Naive B cell (primary cell): Measurements from ENCODE around the gene TERT. TPM values are rescaled to one million over a fixed set of nuclear protein-coding genes. Genes with fewer than 3 reads are reported as not detected.
A peak's percentile ranks its signal among the peaks of the same experiment; 100 is the strongest.

Experiments
- ATAC-seq, 2 donors: fragments of 150-1000 bp; cut with Tn5 transposase; 2 replicates each; pipeline ENCODE4 v1.10.0; 2021; ENCODE audit warnings: low read depth in 2 of 2, mild to moderate bottlenecking in 2 of 2, moderate library complexity in 2 of 2
- DNase-seq: peaks from one replicate; pipeline ENCODE4 v3.0.0; 2022
- H3K27ac Mint-ChIP-seq, 6 donors: one replicate each; pipeline ENCODE4 v1.8.0; 2020 to 2022; ENCODE audit warnings: mild to moderate bottlenecking in 6 of 6, mixed read lengths in 6 of 6, moderate library complexity in 5 of 6, inconsistent platforms in 2 of 6
- H3K27me3 Mint-ChIP-seq, 3 donors: one replicate each; pipeline ENCODE4 v1.8.0; 2021 to 2022; ENCODE audit warnings: mixed read lengths in 3 of 3, mild to moderate bottlenecking in 1 of 3
- H3K36me3 Mint-ChIP-seq, 2 donors: one replicate each; pipeline ENCODE4 v1.8.0; 2020 to 2022; ENCODE audit warnings: mixed read lengths in 2 of 2, inconsistent platforms in 1 of 2, mild to moderate bottlenecking in 1 of 2
- H3K4me1 Mint-ChIP-seq, 3 donors: one replicate each; pipeline ENCODE4 v1.8.0; 2020 to 2022; ENCODE audit warnings: mixed read lengths in 3 of 3, inconsistent platforms in 1 of 3, mild to moderate bottlenecking in 1 of 3, moderate library complexity in 1 of 3
- H3K4me3 Mint-ChIP-seq, 8 donors: one replicate each; pipeline ENCODE4 v1.8.0; 2020 to 2022; ENCODE audit warnings: mild to moderate bottlenecking in 8 of 8, mixed read lengths in 8 of 8, moderate library complexity in 8 of 8, inconsistent platforms in 2 of 8
- H3K9me3 Mint-ChIP-seq, 7 donors: one replicate each; pipeline ENCODE4 v1.8.0; 2020 to 2022; ENCODE audit warnings: mixed read lengths in 7 of 7, mild to moderate bottlenecking in 5 of 7, inconsistent platforms in 2 of 7, moderate library complexity in 1 of 7
- polyA plus RNA-seq, 6 donors: library from polyadenylated mRNA; unstranded; fragments of 300-500 nt; fragmentation: Illumina TruSeq; gene quantifications; one replicate each; pipeline ENCODE4 v1.2.3, GENCODE V29; 2021; ENCODE audit warnings: low read depth in 6 of 6

The TERT gene
- polyA plus RNA-seq, 6 donors from 2014 or later = not detected

DNA sequence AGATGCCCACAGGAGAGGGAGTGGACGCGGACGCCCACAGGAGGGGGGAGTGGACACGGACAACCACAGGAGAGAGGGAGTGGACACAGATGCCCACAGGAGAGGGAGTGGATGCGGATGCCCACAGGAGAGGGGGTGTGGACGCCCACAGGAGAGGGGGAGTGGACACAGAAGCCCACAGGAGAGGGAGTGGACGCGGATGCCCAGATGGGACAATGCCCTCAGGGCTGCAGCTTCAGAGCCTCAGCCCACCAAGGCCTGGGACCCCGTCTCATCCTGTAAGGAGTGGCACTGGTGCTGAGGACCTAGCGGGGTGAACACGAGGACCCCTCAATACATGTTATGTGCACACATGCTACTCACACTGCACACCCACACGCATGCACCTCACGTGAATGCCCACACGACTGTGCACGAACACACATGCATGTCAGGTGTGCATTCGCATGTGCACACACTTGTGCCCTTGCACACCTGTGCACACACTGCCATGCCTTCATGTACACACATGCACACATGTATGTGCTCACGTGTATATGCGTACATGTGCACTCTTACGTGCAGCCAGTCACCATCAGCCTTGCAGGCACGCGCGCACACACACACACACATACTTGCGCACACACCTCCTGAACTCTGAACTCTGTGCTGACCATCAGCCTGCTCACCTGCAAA, 34.9 kb downstream of the TERT start:
- DNase-seq (no peak), ATAC-seq (no peak)
- Mint-ChIP-seq H3K27ac (no peak overlapping the region), H3K4me1 (peaks cover 0 to 4% (median 3%) of the 10 kb centered on the region in 3 donors), H3K27me3 (peaks cover 0 to 6% (median 5%) of the 10 kb centered on the region in 3 donors), H3K36me3 (peaks cover 12 to 21% of the 10 kb centered on the region in 2 donors), H3K4me3 (peak overlapping the region in 1 of 8 donors; percentile 51), H3K9me3 (peaks cover 10 to 42% (median 23%) of the 10 kb centered on the region in 7 donors)

DNA sequence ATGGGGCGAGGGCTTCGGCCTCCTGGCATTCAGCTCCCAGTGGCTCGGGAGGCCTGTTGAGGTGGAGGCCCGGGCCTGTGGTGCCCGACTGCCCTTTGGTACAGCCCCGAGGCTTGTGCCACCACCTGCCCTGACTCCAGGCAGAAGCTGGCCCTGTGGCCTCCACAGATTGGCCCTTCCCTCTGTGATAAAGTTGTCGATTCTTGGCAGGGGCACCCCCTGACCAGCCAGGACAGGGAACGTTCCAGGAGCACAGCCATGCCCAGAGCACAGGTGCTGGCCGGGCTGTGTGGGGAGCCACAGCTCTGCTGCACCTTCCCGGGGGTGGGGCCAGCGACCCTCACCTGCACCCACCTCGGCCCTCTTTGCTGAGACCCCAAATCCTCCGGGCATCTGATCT, 37.0 kb downstream of the TERT start:
- no peak for ATAC-seq
- H3K9me3 Mint-ChIP-seq = peaks cover 10 to 27% (median 19%) of the 10 kb centered on the region in 7 donors
- H3K4me1 Mint-ChIP-seq = peaks cover 0 to 8% (median 3%) of the 10 kb centered on the region in 3 donors
- H3K27ac Mint-ChIP-seq = no peak overlapping the region
- H3K4me3 Mint-ChIP-seq = no peak overlapping the region
- peaks cover 0 to 6% (median 5%) of the 10 kb centered on the region in 3 donors for H3K27me3 Mint-ChIP-seq
- no peak for DNase-seq
- peaks cover 12 to 20% of the 10 kb centered on the region in 2 donors for H3K36me3 Mint-ChIP-seq

DNA sequence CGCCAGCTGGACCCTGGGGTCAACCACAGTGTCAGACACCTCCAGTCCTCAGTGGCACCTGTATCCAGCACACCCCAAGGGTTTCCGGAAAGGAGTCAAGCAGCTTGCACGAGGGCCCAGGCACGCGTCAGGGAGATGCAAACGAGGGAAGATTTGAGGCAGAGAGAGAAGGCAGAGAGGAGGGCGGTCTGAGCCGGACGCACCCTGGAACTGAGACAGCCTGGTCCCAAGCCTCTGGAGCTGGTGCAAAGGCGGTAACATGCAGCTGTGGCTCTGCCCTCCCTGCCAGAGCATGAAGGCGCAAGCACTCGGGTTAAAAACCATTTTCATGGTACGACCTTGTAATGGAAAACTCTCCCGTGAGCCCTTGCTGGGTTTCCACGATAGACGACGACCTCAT, 37.5 kb downstream of the TERT start:
- peaks cover 0 to 10% (median 3%) of the 10 kb centered on the region in 3 donors for H3K4me1 Mint-ChIP-seq
- DNase-seq (no peak), ATAC-seq (no peak)
- H3K9me3 Mint-ChIP-seq = peaks cover 5 to 23% (median 15%) of the 10 kb centered on the region in 7 donors
- peaks cover 0 to 6% (median 5%) of the 10 kb centered on the region in 3 donors for H3K27me3 Mint-ChIP-seq
- H3K4me3 Mint-ChIP-seq = no peak overlapping the region
- H3K36me3 Mint-ChIP-seq = peaks cover 8 to 15% of the 10 kb centered on the region in 2 donors
- H3K27ac Mint-ChIP-seq = peak overlapping the region in 1 of 6 donors; percentile 68

DNA sequence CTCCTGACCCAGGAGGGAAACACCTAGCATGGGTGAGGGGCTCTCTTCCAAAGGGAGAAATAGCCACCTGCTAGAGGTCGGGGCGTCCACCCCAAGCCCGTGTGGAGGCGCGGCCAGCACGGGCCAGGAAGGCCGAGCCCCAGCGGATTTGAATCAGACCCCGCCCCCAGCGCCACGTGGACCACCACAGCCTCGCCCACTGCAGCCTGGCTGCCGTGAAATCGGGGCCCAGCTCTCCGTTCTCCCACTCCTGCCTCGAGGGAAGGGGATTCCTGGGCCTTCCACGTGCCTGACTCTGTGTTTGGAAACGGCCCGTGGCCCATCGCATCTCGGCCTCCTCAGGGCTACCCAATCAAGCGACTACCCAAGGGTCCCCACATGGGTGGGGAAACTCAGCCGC, 38.1 kb downstream of the TERT start:
- ATAC-seq (no peak), DNase-seq (no peak)
- H3K27me3 Mint-ChIP-seq = peaks cover 0 to 6% (median 5%) of the 10 kb centered on the region in 3 donors
- peaks cover 0 to 10% (median 3%) of the 10 kb centered on the region in 3 donors for H3K4me1 Mint-ChIP-seq
- H3K9me3 Mint-ChIP-seq = peaks cover 0 to 18% (median 10%) of the 10 kb centered on the region in 7 donors
- peaks cover 4 to 9% of the 10 kb centered on the region in 2 donors for H3K36me3 Mint-ChIP-seq
- no peak overlapping the region for H3K4me3 Mint-ChIP-seq
- no peak overlapping the region for H3K27ac Mint-ChIP-seq

DNA sequence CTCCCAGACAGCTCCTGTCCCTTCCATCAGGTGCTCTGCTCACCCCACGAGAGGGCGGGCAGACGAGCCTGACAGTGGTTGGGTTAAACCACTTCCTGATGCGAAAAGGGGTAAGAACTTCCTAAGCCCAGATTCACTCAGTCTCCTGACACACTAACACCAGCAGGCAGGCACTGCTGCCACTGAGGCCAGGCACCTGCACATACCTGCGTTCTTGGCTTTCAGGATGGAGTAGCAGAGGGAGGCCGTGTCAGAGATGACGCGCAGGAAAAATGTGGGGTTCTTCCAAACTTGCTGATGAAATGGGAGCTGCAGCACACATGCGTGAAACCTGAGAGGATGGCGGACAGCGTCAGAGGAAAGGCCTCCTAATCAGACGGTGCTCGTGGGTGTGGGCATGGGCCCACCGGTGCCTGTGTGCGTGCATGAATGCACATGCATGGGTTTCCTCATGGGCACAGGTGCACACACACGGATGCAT, 39.7 kb downstream of the TERT start:
- H3K4me1 Mint-ChIP-seq = peaks cover 0 to 10% (median 3%) of the 10 kb centered on the region in 3 donors

DNA sequence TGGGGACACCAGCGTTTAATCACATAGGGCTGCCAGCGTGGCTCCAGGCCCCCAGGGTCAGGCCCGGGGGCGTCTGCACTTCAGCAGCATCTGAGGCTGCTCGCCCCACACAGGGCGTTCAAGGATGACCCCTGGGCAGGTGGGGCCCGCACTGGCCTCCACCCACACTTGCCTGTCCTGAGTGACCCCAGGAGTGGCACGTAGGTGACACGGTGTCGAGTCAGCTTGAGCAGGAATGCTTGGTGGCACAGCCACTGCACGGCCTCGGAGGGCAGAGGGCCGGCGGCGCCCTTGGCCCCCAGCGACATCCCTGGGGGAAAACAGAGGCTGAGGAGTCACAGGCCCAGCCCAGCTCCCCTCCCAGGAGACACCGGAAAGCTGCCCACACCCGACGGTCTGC, 40.7 kb downstream of the TERT start:
- peaks cover 0 to 6% (median 5%) of the 10 kb centered on the region in 3 donors for H3K27me3 Mint-ChIP-seq
- DNase-seq = no peak
- no peak for ATAC-seq
- no peak overlapping the region for H3K4me3 Mint-ChIP-seq
- H3K27ac Mint-ChIP-seq = no peak overlapping the region
- H3K9me3 Mint-ChIP-seq = peaks cover 0 to 2% (median 0%) of the 10 kb centered on the region in 7 donors
- H3K4me1 Mint-ChIP-seq = peaks cover 0 to 10% (median 3%) of the 10 kb centered on the region in 3 donors
- H3K36me3 Mint-ChIP-seq = no peaks in the 10 kb centered on the region

More for the DNA sequence above, 39.7 kb downstream of the TERT start:
- no peak for ATAC-seq
- H3K36me3 Mint-ChIP-seq = no peaks in the 10 kb centered on the region
- peak overlapping the region in 2 of 6 donors; percentile 20 to 47 for H3K27ac Mint-ChIP-seq
- no peak overlapping the region for H3K4me3 Mint-ChIP-seq
- peaks cover 0 to 3% (median 1%) of the 10 kb centered on the region in 7 donors for H3K9me3 Mint-ChIP-seq
- DNase-seq = no peak
- H3K27me3 Mint-ChIP-seq = peaks cover 0 to 6% (median 5%) of the 10 kb centered on the region in 3 donors

DNA sequence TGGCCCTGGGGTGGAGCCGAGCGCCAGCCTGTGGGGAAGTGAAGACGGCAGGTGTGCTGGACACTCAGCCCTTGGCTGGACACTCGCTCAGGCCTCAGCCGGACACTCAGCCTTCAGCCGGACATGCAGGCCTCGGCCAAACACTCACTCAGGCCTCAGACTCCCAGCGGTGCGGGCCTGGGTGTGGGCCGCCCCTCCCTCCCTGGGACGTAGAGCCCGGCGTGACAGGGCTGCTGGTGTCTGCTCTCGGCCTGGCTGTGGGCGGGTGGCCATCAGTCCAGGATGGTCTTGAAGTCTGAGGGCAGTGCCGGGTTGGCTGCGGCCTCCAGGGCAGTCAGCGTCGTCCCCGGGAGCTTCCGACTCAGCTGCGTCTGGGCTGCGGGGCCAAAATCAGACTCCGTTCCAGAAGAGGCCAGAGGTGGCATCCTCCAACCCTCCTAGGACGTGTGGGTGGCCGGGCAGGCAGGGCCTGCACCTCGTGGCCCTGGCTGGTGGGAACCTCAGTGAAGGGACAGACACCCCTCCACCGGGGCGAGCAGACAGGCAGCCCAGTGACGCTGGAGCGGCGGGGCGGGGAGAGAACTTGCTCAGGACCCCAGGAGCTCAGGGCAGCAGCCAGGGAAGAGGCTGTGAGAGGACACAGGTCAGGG, 41.3 kb downstream of the TERT start:
- ATAC-seq (no peak), DNase-seq (no peak)
- Mint-ChIP-seq H3K9me3 (peaks cover 0 to 2% (median 0%) of the 10 kb centered on the region in 7 donors), H3K27ac (no peak overlapping the region), H3K4me3 (no peak overlapping the region), H3K4me1 (peaks cover 0 to 10% (median under 1%) of the 10 kb centered on the region in 3 donors), H3K36me3 (no peaks in the 10 kb centered on the region), H3K27me3 (peaks cover 0 to 3% (median 2%) of the 10 kb centered on the region in 3 donors)

DNA sequence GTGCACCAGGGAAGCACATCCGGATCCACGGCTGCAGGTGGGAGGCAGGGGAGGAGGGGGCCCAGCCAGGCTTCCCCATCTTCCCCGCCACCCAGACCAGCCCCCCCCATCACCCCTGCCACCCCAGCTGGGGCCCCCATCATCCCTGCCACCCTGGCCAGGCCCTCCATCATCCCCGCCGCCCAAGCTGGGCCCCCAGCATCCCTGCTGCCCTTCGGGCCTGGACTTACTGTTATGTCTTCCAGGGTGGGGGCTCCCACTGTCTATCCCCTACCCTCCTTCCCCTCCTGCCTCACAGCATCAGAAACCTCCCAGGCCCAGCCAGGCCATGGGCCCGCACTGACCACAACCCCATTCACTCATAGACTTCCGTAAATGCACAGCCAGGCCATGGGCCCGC, 42.2 kb downstream of the TERT start:
- ATAC-seq (no peak), DNase-seq (no peak)
- peak overlapping the region in 1 of 6 donors; percentile 58 for H3K27ac Mint-ChIP-seq
- H3K4me3 Mint-ChIP-seq = no peak overlapping the region
- no peaks in the 10 kb centered on the region for H3K9me3 Mint-ChIP-seq
- peaks cover 0 to 10% (median 0%) of the 10 kb centered on the region in 3 donors for H3K4me1 Mint-ChIP-seq
- no peaks in the 10 kb centered on the region for H3K27me3 Mint-ChIP-seq
- no peaks in the 10 kb centered on the region for H3K36me3 Mint-ChIP-seq

DNA sequence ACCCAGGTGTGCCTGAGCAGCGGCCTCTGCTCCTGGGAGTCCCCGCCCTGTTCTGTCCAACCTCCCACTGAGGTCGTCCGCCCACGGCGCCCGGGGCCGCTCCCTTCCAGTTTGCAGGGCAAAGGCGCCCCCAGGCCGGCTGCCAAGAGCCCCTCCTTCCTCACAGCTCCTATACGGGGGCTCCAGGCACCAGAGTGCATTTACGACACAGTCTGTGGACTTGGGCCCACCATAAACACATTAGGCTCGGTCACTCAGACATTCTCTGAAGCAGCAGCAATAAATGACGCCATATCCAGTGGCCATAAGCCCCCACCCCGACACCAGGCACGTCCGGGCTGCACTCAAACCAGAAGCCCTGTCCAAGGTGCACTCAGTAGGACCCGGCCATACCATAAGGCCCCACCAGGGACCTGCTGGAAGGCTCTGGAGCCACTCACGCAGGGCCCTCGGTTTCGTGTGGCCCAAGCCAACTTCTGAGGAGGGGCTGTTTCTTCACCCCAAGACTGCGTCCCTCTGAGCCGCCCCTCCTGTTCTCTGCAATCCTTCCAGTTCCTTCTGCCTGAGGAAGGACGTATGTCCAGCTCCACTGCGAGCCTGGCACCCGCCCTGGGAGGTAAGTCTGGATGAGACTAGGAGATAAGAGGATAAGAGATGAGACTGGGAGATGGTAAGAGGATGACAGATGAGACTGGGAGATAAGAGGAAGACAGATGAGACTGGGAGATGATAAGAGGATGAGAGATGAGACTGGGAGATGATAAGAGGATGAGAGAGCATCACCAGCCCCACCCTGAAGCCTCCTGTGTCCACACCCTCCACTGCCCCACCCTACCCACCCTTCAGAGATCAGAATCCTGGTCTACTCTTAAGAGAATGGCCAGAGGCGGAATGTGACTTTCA, 42.9 kb downstream of the TERT start:
- Mint-ChIP-seq H3K4me1 (peaks cover 0 to 10% (median 0%) of the 10 kb centered on the region in 3 donors), H3K27me3 (peaks cover 0 to 2% (median 0%) of the 10 kb centered on the region in 3 donors), H3K36me3 (no peaks in the 10 kb centered on the region), H3K27ac (peak overlapping the region in 1 of 6 donors; percentile 2), H3K9me3 (no peaks in the 10 kb centered on the region), H3K4me3 (no peak overlapping the region)
- no peak for DNase-seq
- no peak for ATAC-seq

DNA sequence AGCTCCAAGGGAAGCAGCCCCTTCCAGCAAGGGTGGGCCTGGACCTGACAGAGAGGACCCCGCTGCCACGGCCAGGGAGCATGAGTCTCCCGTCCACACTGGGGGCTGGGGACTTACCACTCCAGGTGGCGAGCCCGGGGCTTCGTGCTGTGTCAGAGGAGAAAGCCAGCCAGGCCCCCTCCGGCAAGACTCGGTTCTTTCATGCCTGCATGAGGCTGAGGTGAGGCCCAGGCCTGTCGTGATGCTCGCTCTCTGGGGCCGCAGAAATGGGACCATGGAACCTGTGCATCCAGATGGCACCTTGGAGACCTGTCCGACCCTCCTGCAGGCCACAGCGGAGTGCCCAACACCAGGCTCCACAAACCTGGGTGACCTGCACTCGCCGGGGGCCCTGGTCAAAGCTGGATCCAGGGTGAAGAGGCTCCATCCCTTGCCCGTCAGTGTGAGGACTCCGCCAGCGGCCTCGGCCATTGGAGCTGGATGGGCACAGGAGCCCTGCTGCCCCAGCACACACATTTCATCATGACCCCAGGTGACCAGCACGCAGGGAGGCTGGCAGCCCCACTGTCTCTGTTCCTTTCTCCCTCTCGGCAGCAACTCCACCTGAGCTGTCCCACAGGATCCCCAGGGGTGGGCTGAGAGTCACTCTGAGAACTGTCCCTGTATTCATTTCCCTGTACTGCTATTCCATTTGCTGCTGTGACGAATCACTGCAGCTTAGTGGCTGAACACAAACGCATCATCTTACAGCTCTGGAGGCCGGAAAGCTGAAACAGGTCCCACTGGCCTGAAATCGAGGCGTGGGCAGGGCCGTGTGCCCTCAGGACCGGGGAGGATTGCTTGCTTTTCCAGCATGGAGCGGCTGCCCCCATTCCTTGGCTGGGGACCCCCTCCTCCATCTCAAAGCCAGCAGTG, 45.2 kb downstream of the TERT start:
- no peaks in the 10 kb centered on the region for H3K9me3 Mint-ChIP-seq
- DNase-seq = no peak
- H3K27ac Mint-ChIP-seq = no peak overlapping the region
- H3K4me3 Mint-ChIP-seq = no peak overlapping the region
- peaks cover 0 to 6% (median 0%) of the 10 kb centered on the region in 3 donors for H3K27me3 Mint-ChIP-seq
- no peak for ATAC-seq
- peaks cover 0 to 5% (median 2%) of the 10 kb centered on the region in 3 donors for H3K4me1 Mint-ChIP-seq
- H3K36me3 Mint-ChIP-seq = no peaks in the 10 kb centered on the region

DNA sequence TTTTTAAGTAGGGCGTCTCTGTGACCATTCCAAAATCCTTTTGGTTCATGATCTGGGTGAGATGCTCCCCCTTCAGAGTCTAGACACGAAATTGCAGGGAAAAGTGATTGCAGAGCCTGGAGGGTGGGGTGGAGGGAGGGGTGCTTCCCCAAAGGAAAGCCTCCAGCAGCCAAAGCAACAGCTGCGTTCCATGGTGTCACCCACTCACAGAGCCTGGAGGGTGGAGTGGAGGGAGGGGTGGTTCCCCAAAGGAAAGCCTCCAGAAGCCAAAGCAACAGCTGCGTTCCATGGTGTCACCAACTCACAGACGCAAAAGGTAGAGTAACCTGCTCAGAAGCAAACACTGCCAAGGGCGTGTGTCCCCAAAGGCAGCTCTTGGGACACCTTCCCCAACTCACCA, 47.1 kb downstream of the TERT start:
- peaks cover 0 to 2% (median 2%) of the 10 kb centered on the region in 3 donors for H3K4me1 Mint-ChIP-seq
- ATAC-seq = no peak
- H3K4me3 Mint-ChIP-seq = no peak overlapping the region
- H3K27me3 Mint-ChIP-seq = peaks cover 0 to 15% (median 0%) of the 10 kb centered on the region in 3 donors
- no peak overlapping the region for H3K27ac Mint-ChIP-seq
- no peak for DNase-seq
- no peaks in the 10 kb centered on the region for H3K9me3 Mint-ChIP-seq
- H3K36me3 Mint-ChIP-seq = no peaks in the 10 kb centered on the region

DNA sequence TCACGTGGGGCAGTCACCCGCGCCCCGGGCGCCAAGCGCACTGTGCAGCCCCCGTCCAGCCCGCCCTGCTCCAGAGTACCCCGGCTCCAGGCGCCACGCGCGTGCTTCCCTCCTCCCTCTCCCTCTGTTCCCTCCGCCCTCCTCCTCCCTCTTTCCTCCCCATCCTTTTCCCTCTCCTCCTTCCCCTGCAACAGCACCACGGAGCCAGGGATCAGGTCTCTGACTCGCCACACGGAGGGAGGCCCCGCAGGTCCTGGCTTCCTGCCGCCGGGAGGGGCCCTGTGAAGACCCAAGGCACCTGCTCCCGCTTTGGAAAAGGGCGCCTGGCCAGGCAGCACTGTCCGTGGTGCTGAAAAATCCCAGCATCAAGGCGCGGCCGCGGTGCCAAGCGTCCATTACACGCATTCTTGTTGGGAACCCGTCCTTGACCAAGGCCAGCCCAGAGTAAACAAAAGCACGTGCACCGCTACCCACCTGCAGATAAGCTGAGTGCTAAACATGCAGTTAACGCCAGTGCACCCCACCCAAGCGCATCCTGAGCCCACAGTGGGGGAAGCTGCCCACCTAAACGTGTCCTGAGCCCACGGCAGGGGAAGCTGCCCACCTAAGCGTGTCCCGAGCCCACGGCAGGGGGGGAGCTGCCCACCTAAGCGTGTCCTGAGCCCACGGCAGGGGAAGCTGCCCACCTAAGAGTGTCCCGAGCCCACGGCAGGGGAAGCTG, 48.0 kb downstream of the TERT start:
- Mint-ChIP-seq H3K9me3 (no peaks in the 10 kb centered on the region), H3K36me3 (no peaks in the 10 kb centered on the region), H3K27ac (no peak overlapping the region), H3K4me1 (peaks cover 0 to 2% (median 0%) of the 10 kb centered on the region in 3 donors), H3K27me3 (peaks cover 0 to 15% (median 0%) of the 10 kb centered on the region in 3 donors), H3K4me3 (no peak overlapping the region)
- DNase-seq (no peak), ATAC-seq (no peak)
